HepG2 (cell line): ENCODE data around the gene ABHD15. TPM values are rescaled to one million over a fixed set of nuclear protein-coding genes. Genes with fewer than 3 reads are reported as not detected.
A peak's percentile ranks its signal among the peaks of the same experiment; 100 is the strongest.

Source experiments
- ATAC-seq: fragments of 200-7000 bp; cut with Tn5 transposase; 3 replicates; pipeline ENCODE4 v1.9.1; 2020; ENCODE audit warnings: mild to moderate bottlenecking, moderate library complexity
- BruUV-seq: library from RNA; stranded (reverse); fragments of 400-500 nt; replicated peaks from 2 replicates; lab custom pipeline; 2021; lab: Mats Ljungman, UMichigan
- CTCF ChIA-PET: fragments of 300-600 bp; formaldehyde crosslinking; extraction: SDS; loops from one replicate; lab custom pipeline; 2021; ENCODE audit warnings: low total read pairs, inconsistent platforms, low intra/inter-chr PET ratio; lab: Yijun Ruan, JAX
- POLR2A ChIA-PET: fragments of 350-600 bp; sonication (Branson Sonifier 250); formaldehyde crosslinking; loops from one replicate; lab custom pipeline; 2020; ENCODE audit warnings: antibody characterized with exemption, inconsistent platforms; lab: Yijun Ruan, JAX
- DNase-seq: peaks from one replicate; pipeline ENCODE4 v3.0.0-alpha.2; 2015; ENCODE audit warnings: low spot score
- FAIRE-seq: peaks from 3 replicates; lab custom pipeline; 2011; peaks lifted over from hg19 to GRCh38; lab: Jason Lieb, UNC
- H2AFZ ChIP-seq: one replicate; pipeline ENCODE4 v1.6.1; 2011; ENCODE audit warnings: low read length, inconsistent platforms
- H3K27ac ChIP-seq: fragments of 300-600 bp; 3 replicates; pipeline ENCODE4 v1.8.0; 2011; ENCODE audit warnings: mixed run types, mild to moderate bottlenecking, mixed read lengths, low read length, inconsistent platforms; ENCODE audit not compliant: insufficient read depth; ENCODE audit errors: extremely low read length
- H3K27me3 ChIP-seq, 2 experiments: fragments of 200-600 bp in 1 of 2; 2 replicates in 1 of 2; 3 replicates in 1 of 2; pipeline versions ENCODE4 v1.6.0 to v1.8.0; 2011; ENCODE audit warnings: low read length in 2 of 2, mild to moderate bottlenecking in 2 of 2, moderate library complexity in 2 of 2, inconsistent platforms in 1 of 2; ENCODE audit not compliant: insufficient read depth in 2 of 2, control insufficient read depth in 1 of 2
- H3K36me3 ChIP-seq, 2 experiments: fragments of 200-600 bp in 1 of 2; replicated peaks in 1 of 2; 2 replicates in 1 of 2; 3 replicates in 1 of 2; pipeline versions ENCODE4 v1.5.1 to v1.8.0; 2011; ENCODE audit warnings: low read length in 2 of 2, inconsistent platforms in 1 of 2; ENCODE audit not compliant: insufficient read depth in 2 of 2, control insufficient read depth in 1 of 2
- H3K4me1 ChIP-seq: 2 replicates; pipeline ENCODE4 v1.5.1; 2012; ENCODE audit warnings: low read length, inconsistent platforms; ENCODE audit not compliant: insufficient read depth
- H3K4me2 ChIP-seq: 2 replicates; pipeline ENCODE4 v1.6.0; 2011; ENCODE audit warnings: low read depth, low read length, inconsistent platforms
- H3K4me3 ChIP-seq, 3 experiments: fragments of 200-600 bp in 1 of 3; sonication (generic), shearing (Covaris generic) in 1 of 3; replicated peaks in 1 of 3; 2 replicates each; pipeline ENCODE4 v1.5.1; 2011 to 2016; ENCODE audit warnings: low read length in 3 of 3, inconsistent platforms in 2 of 3, low read depth in 2 of 3, mild to moderate bottlenecking in 2 of 3, control low read depth in 1 of 3, mixed read lengths in 1 of 3; ENCODE audit not compliant: insufficient read depth in 1 of 3
- H3K79me2 ChIP-seq: one replicate; pipeline ENCODE4 v1.6.1; 2011; ENCODE audit warnings: low read length, inconsistent platforms; ENCODE audit not compliant: insufficient read depth
- H3K9ac ChIP-seq: 2 replicates; pipeline ENCODE4 v1.6.0; 2011; ENCODE audit warnings: mild to moderate bottlenecking, low read depth, low read length, inconsistent platforms; ENCODE audit not compliant: insufficient read depth
- H3K9me3 ChIP-seq: 2 replicates; pipeline ENCODE4 v1.5.1; 2012; ENCODE audit warnings: mild to moderate bottlenecking, low read length
- H4K20me1 ChIP-seq: 2 replicates; pipeline ENCODE4 v1.6.0; 2011; ENCODE audit warnings: inconsistent platforms, mild to moderate bottlenecking, low read length, moderate library complexity; ENCODE audit not compliant: insufficient read depth
- IRF2 ChIP-seq: IDR thresholded peaks from 2 replicates; pipeline ENCODE4 v1.6.1; 2018; ENCODE audit warnings: missing genetic modification reagents, missing compliant biosample characterization
- JUND ChIP-seq: sonication (generic); formaldehyde crosslinking; IDR thresholded peaks from 2 replicates; pipeline ENCODE4 v1.8.0; 2022; ENCODE audit warnings: mild to moderate bottlenecking, missing genetic modification reagents
- RELA ChIP-seq: sonication (generic); formaldehyde crosslinking; IDR thresholded peaks from 2 replicates; pipeline ENCODE4 v1.4.0; 2020; ENCODE audit warnings: missing genetic modification reagents
- TAF15 ChIP-seq: fragments of 200-400 bp; formaldehyde crosslinking; IDR thresholded peaks from one replicate; pipeline ENCODE4 v1.6.1; 2018; ENCODE audit warnings: mild to moderate bottlenecking, low read depth, low read length; ENCODE audit not compliant: poor library complexity, severe bottlenecking
- ZNF331 ChIP-seq: sonication (generic); formaldehyde crosslinking; IDR thresholded peaks from 2 replicates; pipeline ENCODE4 v1.4.0; 2020; ENCODE audit warnings: missing genetic modification reagents
- ZNF407 ChIP-seq: sonication (generic); formaldehyde crosslinking; IDR thresholded peaks from one replicate; pipeline ENCODE4 v1.5.1; 2020; ENCODE audit warnings: mild to moderate bottlenecking, missing genetic modification reagents; ENCODE audit errors: not compliant biosample characterization
- WGBS: methylation state at CpG from one replicate; pipeline ENCODE4 v1.1.6; 2017; ENCODE audit warnings: low lambda C conversion rate; 5-methylcytosine and 5-hydroxymethylcytosine counted together
- in situ Hi-C: cut with HindIII; loops from 2 replicates; pipeline ENCODE4 v1.10.0; 2017; ENCODE audit warnings: low pct_unique_long_range_greater_than_20kb; ENCODE audit not compliant: extremely low pct_ligation_motif_present
- intact Hi-C: fragments of 100-400 bp; cut with micrococcal nuclease; formaldehyde crosslinking; loops from one replicate; pipeline ENCODE4 v1.10.0; 2022; ENCODE audit not compliant: unreplicated experiment
- polyA plus RNA-seq, 8 experiments: library from polyadenylated mRNA; depleted of rRNA in 3 of 8; stranded (reverse) in 7 of 8; unstranded in 1 of 8; fragments of >200 nt; fragmentation: Illumina TruSeq in 4 of 8; extraction: Trizol in 4 of 8; gene quantifications; 2 replicates each; pipeline versions ENCODE4 v1.2.1 to v1.2.3, GENCODE V29; 2011 to 2016; ENCODE audit warnings: low read depth in 4 of 8, missing spikeins in 1 of 8, mixed read lengths in 1 of 8; ENCODE audit not compliant: insufficient read depth in 1 of 8
- total RNA-seq, 5 experiments: library from RNA; depleted of rRNA; stranded (reverse); fragments of >200 nt; fragmentation: Illumina TruSeq; extraction: Trizol; gene quantifications; 2 replicates each; pipeline ENCODE4 v1.2.3, GENCODE V29; 2016; ENCODE audit warnings: low read depth in 1 of 5

Gene ABHD15
- total and polyA plus RNA-seq, 2 of the 13 experiments (the other 11 are each of a cell fraction or from before 2014, with no cell fraction given), result 2.4 to 7.7 TPM

GRCh38 chr17:29583324-29584248 is 16.7 kb upstream of the ABHD15 start:
- ChIA-PET CTCF (no interaction called here), POLR2A (no interaction called here)
- no TSS peak for BruUV-seq
- intact Hi-C loops, result no loop called here
- H3K9ac ChIP-seq, result no peak overlapping the region
- ATAC-seq, result no peak
- 97% methylated on average over 6 of the region's 16 CpGs for WGBS
- H3K36me3 ChIP-seq, result peaks cover 1 to 3% of the 10 kb centered on the region in 2 experiments; a peak in 4 of 5 replicates
- TF ChIP-seq ZNF331 (CRISPR knock-in tag) (peak; percentile 98), IRF2 (CRISPR knock-in tag) (no peak)
- TF ChIP-seq, all 625 proteins: peak for 1
- peaks cover 14% of the 10 kb centered on the region; the same call in 1 of the 2 replicates for H4K20me1 ChIP-seq
- in situ Hi-C loops, result loop anchor here (5.0 kb wide), 1 partner anchor 34 kb away; no protein-coding TSS in a partner anchor
- FAIRE-seq (no peak), DNase-seq (no peak)
- no peak overlapping the region for H2AFZ ChIP-seq
- no peak overlapping the region for H3K27ac ChIP-seq
- no peaks in the 10 kb centered on the region for H3K27me3 ChIP-seq
- H3K4me3 ChIP-seq, result no peak overlapping the region
- H3K4me2 ChIP-seq, result no peak overlapping the region
- peaks cover 31% of the 10 kb centered on the region for H3K4me1 ChIP-seq
- H3K9me3 ChIP-seq, result no peaks in the 10 kb centered on the region
- H3K79me2 ChIP-seq, result peaks cover 20% of the 10 kb centered on the region

- Histone ChIP-seq H3K4me2 (no peak overlapping the region), H3K36me3 (peaks cover 6 to 7% of the 10 kb centered on the region in 2 experiments; a peak in 4 of 5 replicates), H4K20me1 (peaks cover 5% of the 10 kb centered on the region; the same call in 1 of the 2 replicates), H3K79me2 (peaks cover 12% of the 10 kb centered on the region), H3K4me3 (no peak overlapping the region), H2AFZ (no peak overlapping the region), H3K27me3 (no peaks in the 10 kb centered on the region), H3K9ac (no peak overlapping the region), H3K9me3 (no peaks in the 10 kb centered on the region), H3K27ac (no peak overlapping the region), H3K4me1 (peaks cover 25% of the 10 kb centered on the region)
- no TSS peak for BruUV-seq
- ChIA-PET CTCF (interaction anchor here (0.6 kb wide), 1 partner anchor 9 kb away, joined by 3 read pairs; no protein-coding TSS in a partner anchor), POLR2A (no interaction called here)
- intact Hi-C loops (no loop called here), in situ Hi-C loops (loop anchor here (5.0 kb wide), 1 partner anchor 35 kb away; no protein-coding TSS in a partner anchor)
- DNase-seq (no peak), ATAC-seq (no peak), FAIRE-seq (no peak)
- 94% methylated on average over 7 of the region's 13 CpGs for WGBS
- TF ChIP-seq JUND (no peak), TAF15 (no peak), RELA (no peak), ZNF407 (no peak)
Observed at GRCh38 chr17:29582772-29583171, 15.9 kb upstream of the ABHD15 start.
